ENCODE data around the gene RHBG. TPM values are rescaled to one million over a fixed set of nuclear protein-coding genes. Genes with fewer than 3 reads are reported as not detected.

The RHBG gene
- total RNA-seq, 1 experiment from 2014 or later = 1.5 TPM

GRCh38 chr1:156391701-156392100 is 22.7 kb downstream of the RHBG start:
- no peaks in the 10 kb centered on the region for H3K9me3 Mint-ChIP-seq
- DNase-seq = no peak
- H3K79me1 ChIP-seq (ENCODE audit: insufficient read depth, low read depth, low read length, poor library complexity, severe bottlenecking) = no peaks in the 10 kb centered on the region
- no peak overlapping the region for H4K5ac ChIP-seq (ENCODE audit: insufficient read length, low read depth, low read length)
- H3K23me2 ChIP-seq (ENCODE audit: insufficient read length, low read depth, low read length, poor library complexity, severe bottlenecking) = peaks cover 6% of the 10 kb centered on the region
- no CpG with 5 or more reads among the region's 8 CpGs for WGBS (ENCODE audit: extremely low coverage, insufficient read length, low lambda C conversion rate)
- no peak for TF ChIP-seq CTCF (conservative IDR thresholded peaks at IDR 0.05)
- H2BK5ac ChIP-seq (ENCODE audit: insufficient read length, low read length) = no peak overlapping the region
- no peak overlapping the region for H3K14ac ChIP-seq (ENCODE audit: insufficient read depth, low read length)
- H4K8ac ChIP-seq (replicated peaks; ENCODE audit: insufficient read length, low read depth, low read length) = no peak overlapping the region
- no peak overlapping the region for H2BK15ac ChIP-seq (ENCODE audit: low read depth, low read length)
- no peak overlapping the region for H4K91ac ChIP-seq (ENCODE audit: insufficient read length, low read depth, low read length)
- H3K9me3 ChIP-seq (ENCODE audit: control insufficient read depth, low read depth, low read length) = no peaks in the 10 kb centered on the region
- no peaks in the 10 kb centered on the region for H4K20me1 ChIP-seq (ENCODE audit: control insufficient read depth, insufficient read depth, insufficient read length)
- H3K4ac ChIP-seq (ENCODE audit: low read depth, low read length) = no peak overlapping the region
- peaks cover 5% of the 10 kb centered on the region; the same call in 1 of the 2 replicates for H3K4me1 ChIP-seq (ENCODE audit: insufficient read depth, low read length)
- no peaks in the 10 kb centered on the region for H3K79me2 ChIP-seq (ENCODE audit: insufficient read depth, low read length)
- H2AK5ac ChIP-seq (ENCODE audit: insufficient read length, low read length) = no peak overlapping the region
- no peak overlapping the region; a peak in 1 of 5 replicates for H3K4me3 Mint-ChIP-seq
- H3K23ac ChIP-seq (ENCODE audit: insufficient read length, low read depth, low read length) = no peak overlapping the region
- H3K18ac ChIP-seq (ENCODE audit: insufficient read length, low read depth, low read length) = no peak overlapping the region
- H2BK12ac ChIP-seq (ENCODE audit: insufficient read length, low read depth, low read length) = no peak overlapping the region
- H3K27me3 Mint-ChIP-seq (ENCODE audit: low read depth) = peaks cover 39% of the 10 kb centered on the region
- no peak overlapping the region for H2BK120ac ChIP-seq (ENCODE audit: low read depth, low read length, poor library complexity, severe bottlenecking)
- peaks cover 4% of the 10 kb centered on the region; the same call in 1 of the 2 replicates for H3K27me3 ChIP-seq (ENCODE audit: insufficient read depth, low read length)
- H3K4me2 ChIP-seq (ENCODE audit: insufficient read depth, insufficient read length, low read length) = no peak overlapping the region
- no peak overlapping the region for H3K27ac Mint-ChIP-seq
- H3T11ph ChIP-seq (ENCODE audit: low read length) = no peak overlapping the region
- H3K27ac ChIP-seq (ENCODE audit: insufficient read length, low read depth, low read length) = no peak overlapping the region
- peaks cover 51 to 69% of the 10 kb centered on the region in 2 experiments for H3K4me1 Mint-ChIP-seq
- H3K9ac ChIP-seq (ENCODE audit: extremely low read depth, insufficient read length, low read length) = no peak overlapping the region
- no peak overlapping the region for H2AFZ ChIP-seq (ENCODE audit: low read length)
- H2BK20ac ChIP-seq (ENCODE audit: low read depth, low read length, poor library complexity, severe bottlenecking) = no peak overlapping the region
- no peak overlapping the region for H3K56ac ChIP-seq (ENCODE audit: insufficient read length, low read depth, low read length)
- H3K36me3 Mint-ChIP-seq (ENCODE audit: insufficient read depth in 1 of 3, low read depth in 3 of 3) = no peaks in the 10 kb centered on the region; a peak in 2 of 7 replicates
